ENCODE results near the gene HSD3B7. TPM values are rescaled to one million over a fixed set of nuclear protein-coding genes. Genes with fewer than 3 reads are reported as not detected.

Gene HSD3B7
- total RNA-seq, 1 experiment from 2014 or later = 5.5 TPM

GRCh38 chr16:30963925-30964511 lies 21.0 kb upstream of the HSD3B7 start:
- Histone ChIP-seq H3K14ac (ENCODE audit: insufficient read depth, low read length) (no peak overlapping the region), H2AK5ac (ENCODE audit: insufficient read length, low read length) (no peak overlapping the region), H3K9me3 (ENCODE audit: control insufficient read depth, low read depth, low read length) (no peaks in the 10 kb centered on the region), H3K9ac (ENCODE audit: extremely low read depth, insufficient read length, low read length) (no peak overlapping the region), H3K79me1 (ENCODE audit: insufficient read depth, low read depth, low read length, poor library complexity, severe bottlenecking) (peaks cover under 1% of the 10 kb centered on the region), H2BK15ac (ENCODE audit: low read depth, low read length) (no peak overlapping the region), H3K79me2 (ENCODE audit: insufficient read depth, low read length) (no peaks in the 10 kb centered on the region), H3K27ac (ENCODE audit: insufficient read length, low read depth, low read length) (no peak overlapping the region), H4K8ac (replicated peaks; ENCODE audit: insufficient read length, low read depth, low read length) (no peak overlapping the region), H3K23me2 (ENCODE audit: insufficient read length, low read depth, low read length, poor library complexity, severe bottlenecking) (no peaks in the 10 kb centered on the region), H3K18ac (ENCODE audit: insufficient read length, low read depth, low read length) (no peak overlapping the region), H4K91ac (ENCODE audit: insufficient read length, low read depth, low read length) (no peak overlapping the region), H2AFZ (ENCODE audit: low read length) (no peak overlapping the region), H2BK5ac (ENCODE audit: insufficient read length, low read length) (no peak overlapping the region), H2BK20ac (ENCODE audit: low read depth, low read length, poor library complexity, severe bottlenecking) (no peak overlapping the region), H3T11ph (ENCODE audit: low read length) (no peak overlapping the region), H3K27me3 (ENCODE audit: insufficient read depth, low read length) (no peaks in the 10 kb centered on the region), H4K5ac (ENCODE audit: insufficient read length, low read depth, low read length) (no peak overlapping the region), H3K56ac (ENCODE audit: insufficient read length, low read depth, low read length) (no peak overlapping the region), H2BK120ac (ENCODE audit: low read depth, low read length, poor library complexity, severe bottlenecking) (no peak overlapping the region), H4K20me1 (ENCODE audit: control insufficient read depth, insufficient read depth, insufficient read length) (no peaks in the 10 kb centered on the region), H3K4ac (ENCODE audit: low read depth, low read length) (no peak overlapping the region), H2BK12ac (ENCODE audit: insufficient read length, low read depth, low read length) (no peak overlapping the region), H3K4me1 (ENCODE audit: insufficient read depth, low read length) (no peaks in the 10 kb centered on the region), H3K23ac (ENCODE audit: insufficient read length, low read depth, low read length) (no peak overlapping the region), H3K4me2 (ENCODE audit: insufficient read depth, insufficient read length, low read length) (no peak overlapping the region)
- WGBS (ENCODE audit: extremely low coverage, insufficient read length, low lambda C conversion rate) = no CpG with 5 or more reads among the region's 18 CpGs
- TF ChIP-seq, protein P1, sequence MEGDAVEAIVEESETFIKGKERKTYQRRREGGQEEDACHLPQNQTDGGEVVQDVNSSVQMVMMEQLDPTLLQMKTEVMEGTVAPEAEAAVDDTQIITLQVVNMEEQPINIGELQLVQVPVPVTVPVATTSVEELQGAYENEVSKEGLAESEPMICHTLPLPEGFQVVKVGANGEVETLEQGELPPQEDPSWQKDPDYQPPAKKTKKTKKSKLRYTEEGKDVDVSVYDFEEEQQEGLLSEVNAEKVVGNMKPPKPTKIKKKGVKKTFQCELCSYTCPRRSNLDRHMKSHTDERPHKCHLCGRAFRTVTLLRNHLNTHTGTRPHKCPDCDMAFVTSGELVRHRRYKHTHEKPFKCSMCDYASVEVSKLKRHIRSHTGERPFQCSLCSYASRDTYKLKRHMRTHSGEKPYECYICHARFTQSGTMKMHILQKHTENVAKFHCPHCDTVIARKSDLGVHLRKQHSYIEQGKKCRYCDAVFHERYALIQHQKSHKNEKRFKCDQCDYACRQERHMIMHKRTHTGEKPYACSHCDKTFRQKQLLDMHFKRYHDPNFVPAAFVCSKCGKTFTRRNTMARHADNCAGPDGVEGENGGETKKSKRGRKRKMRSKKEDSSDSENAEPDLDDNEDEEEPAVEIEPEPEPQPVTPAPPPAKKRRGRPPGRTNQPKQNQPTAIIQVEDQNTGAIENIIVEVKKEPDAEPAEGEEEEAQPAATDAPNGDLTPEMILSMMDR (conservative IDR thresholded peaks at IDR 0.05) = no peak
- Mint-ChIP-seq H3K27me3 (ENCODE audit: low read depth) (no peaks in the 10 kb centered on the region), H3K36me3 (ENCODE audit: insufficient read depth in 1 of 3, low read depth in 3 of 3) (peaks cover 63 to 91% (median 85%) of the 10 kb centered on the region in 3 experiments), H3K9me3 (no peaks in the 10 kb centered on the region), H3K4me1 (peaks cover 0 to 2% of the 10 kb centered on the region in 2 experiments; a peak in 3 of 4 replicates), H3K27ac (no peak overlapping the region), H3K4me3 (no peak overlapping the region)
- no peak for DNase-seq
